ENCODE measurements around the gene VWA3B.

- TF ChIP-seq POLR2AphosphoS5 (IDR thresholded peaks at IDR 0.05; ENCODE audit: borderline replicate concordance, low read depth, low read length) (no peak), EZH2 (IDR thresholded peaks at IDR 0.05) (no peak), FOXP2 (optimal IDR thresholded peaks at IDR 0.05; ENCODE audit: control extremely low read depth, extremely low read length, insufficient read depth) (no peak)
These were observed 104.9 kb downstream of the VWA3B start for GRCh38 chr2:98191883-98192282.
